HCT116 (cell line): ENCODE data around the gene A4GNT. TPM values are rescaled to one million over a fixed set of nuclear protein-coding genes. Genes with fewer than 3 reads are reported as not detected.

Experiments used
- ATAC-seq: fragments of 200-7000 bp; cut with Tn5 transposase; 2 replicates; pipeline ENCODE4 v1.9.1; 2020; ENCODE audit warnings: mild to moderate bottlenecking, moderate library complexity
- Bru-seq: library from RNA; stranded (reverse); fragments of 400-500 nt; gene quantifications from one replicate; lab custom pipeline; 2021; lab: Mats Ljungman, UMichigan
- BruChase-seq, 2 experiments: library from RNA; stranded (reverse); fragments of 400-500 nt; gene quantifications; one replicate each; lab custom pipeline; 2021; lab: Mats Ljungman, UMichigan
- BruUV-seq: library from RNA; stranded (reverse); fragments of 400-500 nt; replicated peaks from 2 replicates; lab custom pipeline; 2021; lab: Mats Ljungman, UMichigan
- CTCF ChIA-PET: fragments of 300-600 bp; sonication (Branson Sonifier 250); formaldehyde crosslinking; loops from one replicate; lab custom pipeline; 2021; ENCODE audit warnings: antibody characterized with exemption; lab: Charles Lee
- POLR2A ChIA-PET: fragments of 300-600, 350-600 bp; sonication (Branson Sonifier 250); formaldehyde crosslinking; loops from one replicate; lab custom pipeline; 2021; ENCODE audit warnings: antibody characterized with exemption; lab: Charles Lee
- RAD21 ChIA-PET, 2 experiments: fragments of 300-600 bp; sonication (Branson Sonifier 250); formaldehyde crosslinking; loops; one replicate each; lab custom pipeline; 2023; ENCODE audit warnings: low total read pairs in 2 of 2; ENCODE audit not compliant: uncharacterized antibody in 2 of 2, unreplicated experiment in 2 of 2, low non-redundant PET in 1 of 2; lab: Charles Lee
- DNase-seq: peaks from one replicate; pipeline ENCODE4 v3.0.0-alpha.2; 2010; ENCODE audit warnings: low read depth, low spot score
- H2AFZ ChIP-seq: fragments of 200-600 bp; shearing (Covaris generic), sonication (generic); 2 replicates; pipeline ENCODE4 v1.6.1; 2017; ENCODE audit warnings: low read depth, mixed run types, mixed read lengths, antibody characterized with exemption, low read length; ENCODE audit not compliant: poor library complexity, severe bottlenecking
- H3K27ac ChIP-seq: 2 replicates; pipeline ENCODE4 v1.5.1; 2012; ENCODE audit warnings: low read depth, low read length
- H3K27me3 ChIP-seq: fragments of 200-600 bp; sonication (generic); 2 replicates; pipeline ENCODE4 v1.6.1; 2016; ENCODE audit warnings: mixed run types, low read length, mixed read lengths; ENCODE audit not compliant: insufficient read depth
- H3K36me3 ChIP-seq, 2 experiments: fragments of 200-500 bp in 1 of 2; fragments of 200-600 bp in 1 of 2; sonication (Bioruptor generic) in 1 of 2; sonication (generic) in 1 of 2; 2 replicates each; pipeline versions ENCODE4 v1.5.1 to v1.6.1; 2014 to 2016; ENCODE audit warnings: low read length in 2 of 2, inconsistent platforms in 1 of 2, mixed read lengths in 1 of 2, mixed run types in 1 of 2; ENCODE audit not compliant: insufficient read depth in 2 of 2, control insufficient read depth in 1 of 2
- H3K4me1 ChIP-seq, 2 experiments: fragments of 200-600 bp in 1 of 2; sonication (generic) in 1 of 2; 2 replicates each; pipeline versions ENCODE4 v1.5.1 to v1.6.1; 2012 to 2017; ENCODE audit warnings: low read length in 2 of 2, inconsistent platforms in 1 of 2, mild to moderate bottlenecking in 1 of 2, mixed read lengths in 1 of 2, mixed run types in 1 of 2, moderate library complexity in 1 of 2; ENCODE audit not compliant: insufficient read depth in 2 of 2, control insufficient read depth in 1 of 2
- H3K4me2 ChIP-seq: fragments of 200-600 bp; sonication (generic); 2 replicates; pipeline ENCODE4 v1.6.1; 2017; ENCODE audit warnings: mixed run types, low read length, mixed read lengths
- H3K4me3 ChIP-seq, 2 experiments: fragments of 200-600 bp in 1 of 2; sonication (generic) in 1 of 2; replicated peaks in 1 of 2; 2 replicates each; pipeline ENCODE4 v1.5.1; 2011 to 2016; ENCODE audit warnings: low read length in 2 of 2, control low read depth in 1 of 2, low read depth in 1 of 2, mild to moderate bottlenecking in 1 of 2, mixed read lengths in 1 of 2, mixed run types in 1 of 2
- H3K79me2 ChIP-seq: fragments of 200-600 bp; sonication (generic); 2 replicates; pipeline ENCODE4 v1.6.1; 2017; ENCODE audit warnings: mild to moderate bottlenecking, mixed run types, low read length, moderate library complexity, mixed read lengths; ENCODE audit not compliant: insufficient read depth
- H3K9ac ChIP-seq: fragments of 200-600 bp; sonication (generic); 2 replicates; pipeline ENCODE4 v1.6.1; 2016; ENCODE audit warnings: low read length, mixed read lengths
- H3K9me2 ChIP-seq: fragments of 200-600 bp; sonication (generic), shearing (Covaris generic); 2 replicates; pipeline ENCODE4 v1.6.1; 2017; ENCODE audit warnings: mixed run types, mild to moderate bottlenecking, moderate library complexity; ENCODE audit not compliant: insufficient read depth
- H3K9me3 ChIP-seq, 2 experiments: fragments of 200-500 bp in 1 of 2; fragments of 200-600 bp in 1 of 2; sonication (Bioruptor generic) in 1 of 2; sonication (generic) in 1 of 2; 2 replicates each; pipeline ENCODE4 v1.6.1; 2014 to 2017; ENCODE audit warnings: low read length in 2 of 2, mixed read lengths in 2 of 2, inconsistent platforms in 1 of 2, low read depth in 1 of 2, mild to moderate bottlenecking in 1 of 2, mixed run types in 1 of 2, moderate library complexity in 1 of 2; ENCODE audit not compliant: control insufficient read depth in 1 of 2, insufficient read depth in 1 of 2
- H4K20me1 ChIP-seq: fragments of 200-600 bp; sonication (generic), shearing (Covaris generic); 2 replicates; pipeline ENCODE4 v1.6.1; 2017; ENCODE audit warnings: mixed run types, mild to moderate bottlenecking, moderate library complexity; ENCODE audit not compliant: insufficient read depth
- ATF3 ChIP-seq: IDR thresholded peaks from 2 replicates; pipeline ENCODE4 v1.6.1; 2012
- CBX3 ChIP-seq: IDR thresholded peaks from 2 replicates; pipeline ENCODE4 v1.6.1; 2012; ENCODE audit warnings: low read depth
- EGR1 ChIP-seq: IDR thresholded peaks from 2 replicates; pipeline ENCODE4 v1.6.1; 2012; ENCODE audit warnings: low read depth
- EZH2phosphoT487 ChIP-seq: fragments of 200-600 bp; IDR thresholded peaks from 2 replicates; pipeline ENCODE4 v1.6.1; 2018; ENCODE audit warnings: antibody characterized with exemption, borderline replicate concordance
- MAX ChIP-seq: IDR thresholded peaks from 2 replicates; pipeline ENCODE4 v1.6.1; 2012
- POLR2A ChIP-seq: IDR thresholded peaks from 2 replicates; pipeline ENCODE4 v1.7.0; 2011; ENCODE audit warnings: borderline replicate concordance; ENCODE audit not compliant: insufficient read depth, insufficient read length; ENCODE audit errors: extremely low read depth
- REST ChIP-seq: IDR thresholded peaks from 2 replicates; pipeline ENCODE4 v1.6.1; 2012; ENCODE audit warnings: low read depth
- SIN3A ChIP-seq: IDR thresholded peaks from 2 replicates; pipeline ENCODE4 v1.6.1; 2012; ENCODE audit warnings: low read depth
- ZBTB33 ChIP-seq: IDR thresholded peaks from 2 replicates; pipeline ENCODE4 v1.6.1; 2011; ENCODE audit warnings: mild to moderate bottlenecking, low read length, moderate library complexity; ENCODE audit not compliant: insufficient replicate concordance; ENCODE audit errors: extremely low read depth
- ZNF274 ChIP-seq: fragments of 200-500 bp; sonication (Bioruptor generic); IDR thresholded peaks from 2 replicates; pipeline ENCODE4 v1.6.1; 2014; ENCODE audit warnings: mild to moderate bottlenecking, low read depth, low read length, inconsistent platforms
- intact Hi-C: fragments of 100-400 bp; cut with micrococcal nuclease; formaldehyde crosslinking; loops from 2 replicates; pipeline ENCODE4 v1.10.0; 2022
- long read RNA-seq: library from polyadenylated mRNA; unstranded; transcript quantifications from one replicate; pipeline ENCODE4 v2.0.0, GENCODE V29; 2021; ENCODE audit not compliant: unreplicated experiment
- polyA plus RNA-seq: library from polyadenylated mRNA; unstranded; fragments of >200 nt; gene quantifications from 2 replicates; pipeline ENCODE4 v1.2.1, GENCODE V29; 2012; ENCODE audit warnings: missing spikeins
- total RNA-seq: library from RNA; stranded (reverse); gene quantifications from one replicate; pipeline ENCODE4 v1.2.1, GENCODE V29; 2021; ENCODE audit not compliant: unreplicated experiment

A4GNT gene
- total RNA-seq: not detected
- 0.09 TPM in 1 of 2 replicates, not detected in the other for polyA plus RNA-seq
- Bru-seq, nascent RNA: not detected
- BruChase-seq, experiment 1, labeled RNA remaining after a 6-hour chase: not detected
- BruChase-seq, experiment 2, labeled RNA remaining after a 2-hour chase: not detected
- long read RNA-seq: 0 reads

GRCh38 chr3:138132239-138132638 is at the start of gene A4GNT:
Gene A4GNT, minus strand, starts transcription at chr3:138132390. Its CDS starts 1,134 bp downstream, at chr3:138131256.
- DNase-seq (no peak), ATAC-seq (no peak)
- no peak within 1 kb of the TSS for H2AFZ ChIP-seq
- RAD21 ChIA-PET: no interaction called here
- H3K9me2 ChIP-seq: no peaks in the 10 kb centered on the region
- no peaks in the 10 kb centered on the region for H4K20me1 ChIP-seq
- H3K4me2 ChIP-seq: no peak within 1 kb of the TSS
- H3K4me3 ChIP-seq: no peak within 1 kb of the TSS
- no peaks in the 10 kb centered on the region for H3K79me2 ChIP-seq
- H3K9ac ChIP-seq: no peak within 1 kb of the TSS
- H3K27ac ChIP-seq: no peak within 1 kb of the TSS
- intact Hi-C loops: no loop called here
- TF ChIP-seq ATF3: no peak
- no peak for TF ChIP-seq EZH2phosphoT487
- TF ChIP-seq MAX: no peak
- no peak for TF ChIP-seq SIN3A
- TF ChIP-seq EGR1: no peak
- TF ChIP-seq REST: no peak
- no peak for TF ChIP-seq ZNF274
- TF ChIP-seq POLR2A: no peak
- no peak for TF ChIP-seq CBX3
- no peak for TF ChIP-seq ZBTB33
- CTCF ChIA-PET: no interaction called here
- H3K36me3 ChIP-seq: no peaks in the 10 kb centered on the region
- POLR2A ChIA-PET: no interaction called here
- H3K4me1 ChIP-seq: no peaks in the 10 kb centered on the region
- H3K27me3 ChIP-seq: no peaks in the 10 kb centered on the region
- no TSS peak for BruUV-seq
- no peaks in the 10 kb centered on the region for H3K9me3 ChIP-seq
